IMR-90 (cell line): ENCODE results near the gene ANO7.

Experiments used
- CTCF ChIP-seq: conservative IDR thresholded peaks from 2 replicates; pipeline ENCODE4 v1.5.1; 2012; ENCODE audit warnings: mild to moderate bottlenecking, low read depth, low read length, improper control_type of control experiment
- POLR2A ChIP-seq: IDR thresholded peaks from 2 replicates; pipeline ENCODE4 v1.6.1; 2012; ENCODE audit warnings: mild to moderate bottlenecking, low read depth, low read length
- RAD21 ChIP-seq: IDR thresholded peaks from 2 replicates; pipeline ENCODE4 v1.6.1; 2012; ENCODE audit warnings: low read length, improper control_type of control experiment

- no peak for TF ChIP-seq POLR2A
- TF ChIP-seq CTCF, result no peak
- no peak for TF ChIP-seq RAD21
Measured at GRCh38 chr2:241256168-241256545, 67.7 kb downstream of the ANO7 start.
